HFF-Myc (cell line): ENCODE measurements around the gene MGST1.

Experiments
- DNase-seq: peaks from one replicate; pipeline ENCODE4 v3.0.0-alpha.2; 2011; ENCODE audit warnings: low read depth; ENCODE audit errors: extremely low read depth
- H3K4me3 ChIP-seq: replicated peaks from 2 replicates; pipeline ENCODE4 v1.5.1; 2011; ENCODE audit warnings: low read depth, mild to moderate bottlenecking, control low read depth, low read length
- TF ChIP-seq, protein P1 (sequence below): IDR thresholded peaks from 2 replicates; pipeline ENCODE4 v1.5.1; 2012; ENCODE audit warnings: mild to moderate bottlenecking, low read depth, low read length, control low read depth; ENCODE audit errors: missing control alignments

MGST1 gene

DNA sequence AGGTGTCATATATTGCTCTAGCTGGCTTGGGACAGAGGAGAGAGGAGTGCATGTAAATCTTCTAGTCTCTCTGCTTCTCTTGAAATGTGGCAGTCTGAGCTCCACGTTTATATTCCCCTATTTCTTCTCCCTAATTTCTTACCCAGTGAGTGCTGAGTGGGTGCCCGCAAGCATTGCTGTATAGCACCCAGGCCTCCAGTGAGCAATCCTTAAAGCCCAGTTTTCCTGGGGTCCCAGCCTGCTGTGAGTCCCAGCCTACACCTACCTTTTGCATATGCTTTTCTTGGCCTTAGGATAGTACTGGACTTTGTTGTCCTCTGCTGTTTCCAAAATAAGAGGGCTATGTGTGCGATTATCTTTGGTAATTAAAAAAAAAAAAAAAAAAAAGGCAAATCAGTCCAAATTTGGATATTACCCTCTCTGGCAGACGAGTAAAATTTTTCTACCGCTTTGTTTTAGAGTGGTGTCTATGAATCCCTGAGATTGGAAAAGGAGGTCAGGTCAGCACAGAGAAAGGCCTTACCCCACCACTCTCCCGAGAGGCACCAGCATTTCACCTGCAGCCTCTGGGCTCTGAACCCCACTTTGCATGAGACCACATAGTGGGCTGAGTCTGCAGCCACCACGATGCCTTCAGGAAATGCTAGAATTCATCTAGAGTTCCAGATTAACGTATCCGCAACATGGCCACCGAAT lies 1.1 kb downstream of the MGST1 start:
- peak overlapping the region; percentile 59 for H3K4me3 ChIP-seq
- TF ChIP-seq, protein P1, sequence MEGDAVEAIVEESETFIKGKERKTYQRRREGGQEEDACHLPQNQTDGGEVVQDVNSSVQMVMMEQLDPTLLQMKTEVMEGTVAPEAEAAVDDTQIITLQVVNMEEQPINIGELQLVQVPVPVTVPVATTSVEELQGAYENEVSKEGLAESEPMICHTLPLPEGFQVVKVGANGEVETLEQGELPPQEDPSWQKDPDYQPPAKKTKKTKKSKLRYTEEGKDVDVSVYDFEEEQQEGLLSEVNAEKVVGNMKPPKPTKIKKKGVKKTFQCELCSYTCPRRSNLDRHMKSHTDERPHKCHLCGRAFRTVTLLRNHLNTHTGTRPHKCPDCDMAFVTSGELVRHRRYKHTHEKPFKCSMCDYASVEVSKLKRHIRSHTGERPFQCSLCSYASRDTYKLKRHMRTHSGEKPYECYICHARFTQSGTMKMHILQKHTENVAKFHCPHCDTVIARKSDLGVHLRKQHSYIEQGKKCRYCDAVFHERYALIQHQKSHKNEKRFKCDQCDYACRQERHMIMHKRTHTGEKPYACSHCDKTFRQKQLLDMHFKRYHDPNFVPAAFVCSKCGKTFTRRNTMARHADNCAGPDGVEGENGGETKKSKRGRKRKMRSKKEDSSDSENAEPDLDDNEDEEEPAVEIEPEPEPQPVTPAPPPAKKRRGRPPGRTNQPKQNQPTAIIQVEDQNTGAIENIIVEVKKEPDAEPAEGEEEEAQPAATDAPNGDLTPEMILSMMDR = no peak
- DNase-seq = no peak

DNA sequence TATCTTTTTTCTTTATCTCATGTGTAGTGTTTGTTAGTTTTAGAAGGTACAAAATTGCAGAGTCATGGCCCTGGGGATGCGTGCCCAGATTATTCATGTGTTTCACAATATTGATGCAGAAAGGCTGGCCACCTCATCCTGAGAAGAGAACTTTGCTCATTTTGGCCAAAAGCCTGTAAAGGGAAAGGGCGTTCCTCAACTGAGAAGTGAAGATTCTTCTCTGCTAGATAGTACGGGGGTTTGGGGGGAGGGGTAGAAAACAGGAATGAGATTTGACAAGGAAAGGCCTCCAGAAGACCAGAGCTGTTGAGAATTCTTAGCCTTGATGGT lies 1.7 kb downstream of the MGST1 start:
- H3K4me3 ChIP-seq = peak overlapping the region; percentile 59
- DNase-seq = peak; percentile 24
- TF ChIP-seq, protein P1 = no peak

DNA sequence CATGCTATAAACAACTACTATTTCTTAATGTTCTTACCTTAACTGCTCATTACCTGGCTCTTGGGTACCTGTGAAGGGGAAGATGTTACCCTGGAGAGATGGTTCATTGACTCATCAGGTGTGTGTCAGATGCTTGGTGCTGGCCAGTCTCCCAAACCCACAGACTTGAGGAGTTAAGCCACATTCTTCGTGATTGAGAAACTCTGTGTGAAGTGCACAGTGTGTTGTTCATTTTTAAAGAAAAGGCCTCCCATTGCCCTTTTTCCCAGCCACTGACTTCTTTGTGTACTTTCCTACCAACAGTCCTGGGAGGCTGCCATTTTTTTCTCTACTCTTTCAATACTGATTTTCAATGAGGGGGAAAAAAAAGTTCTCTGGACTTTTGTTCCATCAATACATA lies 3.2 kb downstream of the MGST1 start:
- H3K4me3 ChIP-seq = peak overlapping the region; percentile 6; the same call in 1 of the 2 replicates
- peak; percentile 19 for DNase-seq
- TF ChIP-seq, protein P1 = no peak

GRCh38 chr12:16352481-16352880 lies 5.0 kb downstream of the MGST1 start:
- no peak overlapping the region for H3K4me3 ChIP-seq
- DNase-seq = no peak
- TF ChIP-seq, protein P1 = no peak

DNA sequence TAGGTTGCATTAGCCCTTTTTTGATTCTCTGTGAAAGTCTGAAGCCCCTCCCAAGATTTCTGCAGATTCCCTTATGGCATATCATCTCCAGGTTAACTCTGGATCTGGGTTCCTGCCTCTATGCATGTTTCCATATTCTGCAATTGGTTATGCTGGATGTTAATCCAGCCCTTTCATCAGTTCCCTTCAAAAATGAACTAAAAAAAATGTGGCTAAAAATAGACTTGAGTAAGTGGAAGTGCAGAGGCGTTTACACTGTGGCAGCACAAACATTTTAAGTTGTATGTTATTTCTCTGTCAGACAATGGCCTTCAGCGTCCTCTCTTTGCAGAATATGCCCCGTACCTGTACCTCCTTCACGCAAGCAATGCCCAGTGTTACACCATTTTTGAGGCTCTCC lies 11.4 kb downstream of the MGST1 start:
- no peak for DNase-seq
- no peak overlapping the region for H3K4me3 ChIP-seq
- TF ChIP-seq, protein P1 = no peak

DNA sequence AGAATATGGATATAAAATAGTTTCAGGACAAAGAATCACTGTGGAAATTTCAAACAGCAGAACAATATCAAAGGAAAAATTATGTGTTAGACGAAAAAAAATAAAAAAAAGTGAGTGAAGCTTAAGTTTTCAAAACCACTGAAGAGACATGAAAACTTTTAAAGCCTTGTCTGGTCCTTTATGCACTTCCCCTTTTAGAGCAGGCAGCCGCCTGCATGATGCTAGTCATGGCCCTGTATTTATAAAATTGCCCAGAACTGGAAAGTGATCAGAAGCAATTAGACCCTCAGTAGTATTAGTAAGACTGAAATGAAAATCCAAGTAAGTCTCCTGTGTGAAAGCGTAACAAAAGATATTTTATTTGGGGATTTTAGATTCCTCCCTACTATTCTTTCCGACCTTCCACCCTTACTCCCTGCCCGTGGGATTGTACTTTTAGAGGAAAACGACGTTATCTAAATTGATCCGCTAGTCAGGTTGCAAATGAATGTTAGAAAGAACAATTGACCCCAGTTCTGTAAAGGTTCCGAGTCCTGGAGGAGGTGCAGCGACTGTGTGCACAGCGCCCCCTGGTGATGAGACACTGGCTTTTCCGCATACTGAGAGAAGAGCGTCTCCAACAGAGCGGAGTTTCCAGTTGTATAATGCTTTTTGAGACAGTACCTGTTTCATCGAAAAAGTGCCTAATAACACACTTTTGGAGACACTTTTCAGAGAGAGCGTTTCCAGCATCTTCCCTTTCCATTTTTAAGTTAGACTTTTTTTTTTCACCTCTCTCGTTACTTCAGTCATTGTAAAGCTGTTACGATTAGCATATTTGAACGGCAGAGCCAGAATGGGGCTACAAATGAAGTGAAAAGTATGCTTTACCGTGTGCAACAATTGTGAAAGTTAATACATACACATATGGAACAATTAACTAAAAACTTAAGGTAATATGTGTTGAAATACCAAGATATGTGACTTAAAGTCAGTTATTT lies 12.4 kb downstream of the MGST1 start:
- TF ChIP-seq, protein P1 = peak; percentile 80
- no peak for DNase-seq
- H3K4me3 ChIP-seq = no peak overlapping the region
